HG02884 (cell line): ENCODE data around the gene C1QL2.

Experiments
- ATAC-seq: cut with Tn5 transposase; IDR thresholded peaks from one replicate; pipeline ENCODE4 v1.9.1; 2021; ENCODE audit warnings: mild to moderate bottlenecking, moderate library complexity; ENCODE audit not compliant: unreplicated experiment

Gene C1QL2

DNA sequence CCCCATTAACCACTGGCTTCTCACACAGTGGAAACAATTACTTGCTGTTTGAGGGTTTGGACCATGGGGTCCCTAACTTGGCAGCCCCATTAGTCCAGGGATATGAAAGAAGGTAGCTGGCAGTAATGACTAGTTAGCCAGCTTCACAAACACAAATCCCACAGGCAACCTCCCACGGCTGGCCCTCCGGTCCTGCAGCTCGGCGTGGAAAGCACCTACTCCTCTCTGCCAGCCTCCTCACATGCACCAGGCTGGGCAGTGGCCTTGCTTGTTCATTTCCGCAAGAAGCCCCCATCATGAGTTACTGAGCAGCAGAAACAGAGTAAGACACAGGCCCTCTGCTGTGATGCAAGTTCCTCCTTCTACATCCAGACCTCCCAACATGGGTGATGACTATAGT is 13.7 kb downstream of the C1QL2 start:
- ATAC-seq: no peak

DNA sequence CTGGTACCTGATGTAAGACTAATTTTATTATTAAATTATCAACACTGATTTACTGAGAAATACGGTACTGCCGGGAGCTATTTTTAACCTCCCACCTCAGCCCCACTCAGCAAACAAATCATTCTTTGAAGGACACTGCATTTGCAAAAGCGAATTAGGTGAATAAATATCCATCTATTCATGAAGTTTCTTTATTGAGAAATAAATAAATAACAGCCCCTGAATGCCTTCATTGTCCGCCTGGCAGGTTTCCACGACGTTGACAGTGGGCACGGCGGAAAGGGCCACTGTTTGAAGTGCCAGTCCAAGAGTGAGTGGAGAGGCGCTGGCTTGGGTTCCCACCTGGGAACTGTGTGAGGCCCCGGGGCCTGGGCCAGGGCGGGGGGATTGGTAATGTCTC is 15.7 kb downstream of the C1QL2 start:
- ATAC-seq: no peak

DNA sequence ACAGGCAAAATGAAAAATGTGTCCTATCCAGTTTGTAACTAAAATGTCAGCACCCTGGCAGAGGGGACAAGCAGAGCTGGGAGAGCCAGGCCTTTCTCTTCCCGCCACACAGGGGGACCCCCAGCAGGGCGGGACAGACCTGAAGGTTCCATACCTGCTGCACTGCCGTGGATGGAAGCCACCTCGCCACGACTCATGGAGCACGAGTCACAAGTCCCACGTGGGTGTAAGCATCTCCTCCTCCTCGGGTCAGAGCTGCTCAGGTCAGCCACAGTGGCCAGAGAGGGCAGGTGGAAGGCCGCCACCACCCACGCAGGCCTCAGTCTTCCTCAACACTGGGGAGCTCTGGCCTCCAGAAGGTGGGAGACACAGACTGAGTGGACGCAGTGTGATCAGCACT is 21.0 kb downstream of the C1QL2 start:
- ATAC-seq: no peak

DNA sequence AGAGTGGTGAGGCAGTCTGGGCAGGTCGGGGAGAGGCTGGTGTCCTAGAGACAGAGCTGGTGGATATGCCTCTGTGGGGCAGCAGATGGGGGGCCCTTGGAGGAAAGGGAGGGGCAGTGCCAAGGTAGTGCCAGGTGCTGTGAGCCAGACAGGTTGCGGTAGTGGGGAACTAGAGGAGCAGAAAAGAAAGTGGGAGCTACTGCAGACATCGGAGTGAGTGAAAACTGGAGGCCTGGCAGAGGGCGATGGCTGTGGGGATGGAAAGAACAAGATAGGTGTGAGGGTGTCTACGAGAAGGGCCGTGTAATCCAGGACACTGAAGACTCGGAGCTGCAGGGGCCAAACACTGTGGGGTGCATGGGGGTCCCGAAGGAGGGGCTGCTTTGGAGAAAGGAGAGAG is 21.7 kb downstream of the C1QL2 start:
- no peak for ATAC-seq

DNA sequence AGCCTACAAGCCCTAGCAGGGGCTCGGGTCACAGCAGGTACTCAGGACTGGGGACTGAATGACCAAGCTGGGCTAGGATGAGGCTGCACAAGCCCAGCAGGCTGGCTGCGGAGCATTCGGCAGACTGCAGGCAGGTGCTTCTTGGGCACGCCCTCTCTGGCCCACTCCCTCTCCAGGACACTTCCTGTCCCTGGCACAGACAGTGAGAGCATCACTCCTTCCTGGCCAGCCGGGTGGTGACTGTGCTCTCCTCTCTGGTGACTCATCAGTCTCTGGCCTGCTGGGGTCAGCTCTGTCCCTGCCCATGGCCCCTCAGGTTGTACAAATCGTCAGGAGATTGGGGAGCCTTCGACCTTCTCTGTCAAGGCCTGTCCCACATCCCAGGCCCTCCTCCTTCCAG is 22.5 kb downstream of the C1QL2 start:
- ATAC-seq: no peak

DNA sequence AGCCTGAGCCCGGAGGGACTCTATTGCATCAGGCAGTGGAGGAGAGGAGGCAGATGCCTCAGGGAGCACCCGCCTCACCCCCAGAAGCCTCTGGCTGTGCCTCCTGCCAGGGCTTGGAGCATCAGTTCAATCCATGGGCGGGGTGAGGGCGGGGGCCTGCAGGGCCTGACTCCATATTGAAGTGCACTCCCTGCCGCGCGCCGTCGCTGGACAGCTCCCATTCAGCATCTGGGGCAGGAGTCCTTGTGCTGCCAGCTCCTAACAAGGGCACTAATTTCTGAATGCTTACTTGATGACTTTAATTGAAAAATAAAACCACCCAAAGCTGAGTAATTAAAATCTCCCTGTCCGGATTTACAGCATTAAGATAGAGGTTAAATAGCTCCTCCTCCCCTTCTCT is 23.8 kb downstream of the C1QL2 start:
- ATAC-seq: no peak

DNA sequence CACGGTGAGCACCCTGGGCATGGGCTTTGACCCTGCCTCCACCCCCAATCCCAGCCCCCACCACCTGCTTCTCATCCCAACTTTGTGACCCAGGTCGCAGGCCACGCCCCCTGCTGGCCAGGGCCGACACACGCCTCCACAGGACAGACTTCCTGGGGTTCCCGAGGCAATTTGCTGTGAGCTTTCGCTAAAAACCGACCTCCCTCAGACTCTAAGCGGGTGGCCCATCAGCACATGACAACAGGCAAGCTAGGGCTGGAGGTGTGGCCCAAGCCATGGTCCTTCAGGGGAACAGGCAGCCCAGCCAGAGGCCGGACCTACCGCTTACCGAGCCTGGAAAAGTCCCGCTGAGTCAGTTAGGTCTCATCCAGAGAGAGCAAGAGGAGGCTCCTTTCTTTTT is 31.9 kb downstream of the C1QL2 start:
- no peak for ATAC-seq

DNA sequence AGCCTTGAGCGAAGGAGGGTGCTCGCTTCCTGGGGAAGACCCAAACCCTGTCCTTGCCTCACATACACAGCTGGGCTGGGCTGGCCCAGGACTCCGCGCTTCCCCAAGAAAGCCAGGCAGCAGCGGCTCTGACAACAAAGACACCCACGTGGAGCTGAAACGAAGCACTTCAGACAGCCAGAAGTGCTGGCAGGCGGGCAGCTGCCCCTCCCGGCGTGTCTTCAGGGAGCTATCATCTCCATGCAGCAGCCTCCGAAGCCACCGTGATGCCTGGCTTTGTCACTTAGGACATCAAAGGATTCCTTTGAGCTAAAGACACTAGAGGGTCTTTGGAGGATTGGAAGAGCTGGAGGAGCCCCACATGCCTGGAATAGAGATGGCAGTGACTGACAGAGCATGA is 35.2 kb downstream of the C1QL2 start:
- ATAC-seq: no peak

DNA sequence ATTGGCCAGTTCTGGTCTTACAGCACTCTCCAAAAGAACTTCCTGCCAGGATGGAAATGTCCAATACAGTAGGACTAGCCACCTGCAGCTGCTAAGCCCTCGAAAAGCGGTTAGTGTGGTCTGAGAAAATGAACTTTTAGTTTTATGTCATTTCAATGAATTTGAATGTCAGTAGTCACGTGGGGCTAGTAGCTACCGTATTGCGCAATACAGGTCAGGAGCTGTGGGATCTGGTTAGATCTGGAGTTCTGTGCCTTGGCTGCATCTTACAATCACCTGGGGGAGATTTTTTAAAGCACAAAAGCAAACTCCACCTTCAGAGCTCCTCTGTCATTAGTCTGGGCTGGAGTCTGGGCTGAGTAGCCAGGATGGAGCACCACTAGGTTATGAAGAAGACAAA is 35.9 kb downstream of the C1QL2 start:
- no peak for ATAC-seq

DNA sequence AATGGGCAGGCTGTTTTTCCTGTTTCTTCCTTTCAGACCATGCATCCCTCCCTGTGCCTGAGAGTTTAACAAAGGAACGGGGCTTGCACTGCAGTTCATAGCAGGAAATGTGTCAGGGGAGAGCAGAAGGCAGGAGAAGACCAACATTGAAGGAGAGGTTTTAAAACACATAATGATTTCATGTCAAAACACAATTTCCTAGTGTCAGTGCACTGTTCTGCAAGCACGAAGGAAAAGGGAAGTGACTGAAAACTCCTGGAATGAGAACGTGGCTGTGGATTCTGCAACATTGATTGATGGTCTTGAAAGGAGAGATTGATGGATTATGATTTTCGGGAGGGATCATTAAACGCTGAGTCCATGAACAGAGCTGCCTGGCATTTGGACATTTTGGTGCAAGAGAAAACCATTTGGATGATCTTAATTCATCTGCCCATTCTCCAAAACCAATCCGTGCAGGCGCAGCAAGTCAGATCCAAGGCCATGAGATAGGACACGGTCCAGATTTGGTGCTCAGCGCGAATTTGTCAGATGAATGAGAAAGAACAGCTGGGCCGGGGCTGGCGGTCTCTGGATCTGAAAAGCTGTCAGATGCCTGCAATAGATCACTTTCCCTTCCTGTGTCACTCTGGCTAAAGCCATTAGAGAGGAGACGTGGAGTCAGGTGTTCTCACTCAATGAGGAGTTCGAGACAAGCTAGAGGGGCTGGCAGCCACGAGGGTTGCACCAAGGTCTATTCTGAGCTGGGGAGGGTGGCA is 38.4 kb downstream of the C1QL2 start:
- no peak for ATAC-seq

DNA sequence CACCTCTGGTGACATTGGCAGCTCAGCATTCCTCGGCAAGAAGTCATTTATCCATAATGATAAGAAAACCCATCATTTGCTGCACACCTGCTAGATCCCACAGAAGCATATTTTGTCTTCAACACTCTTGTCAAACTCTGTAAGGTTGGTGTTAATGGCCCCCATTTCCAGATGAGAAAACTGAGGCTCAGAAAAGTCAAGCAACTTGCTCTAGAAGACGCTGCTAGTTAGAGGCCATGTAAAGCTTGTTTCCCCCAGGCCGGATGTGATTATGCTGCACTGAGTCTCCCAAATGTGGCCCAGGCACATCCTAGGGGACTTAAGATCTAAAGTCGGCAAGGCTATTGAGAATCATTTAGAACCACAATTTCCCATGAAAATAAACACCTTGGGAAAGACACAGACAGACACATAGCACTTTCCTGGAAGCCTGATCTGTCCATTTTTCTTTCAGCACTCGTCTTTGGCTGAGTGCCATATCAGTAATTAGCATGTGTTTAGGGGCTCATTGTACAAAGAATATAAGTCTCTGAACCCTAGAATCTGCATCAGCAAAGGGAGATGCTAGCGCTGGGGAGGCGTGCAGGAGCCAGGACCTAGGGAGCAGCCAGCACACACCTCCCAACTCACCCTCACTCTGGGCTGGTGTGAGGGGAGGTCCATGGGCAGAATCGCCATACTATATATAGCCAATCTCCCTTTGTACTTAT is 39.3 kb downstream of the C1QL2 start:
- ATAC-seq: no peak

DNA sequence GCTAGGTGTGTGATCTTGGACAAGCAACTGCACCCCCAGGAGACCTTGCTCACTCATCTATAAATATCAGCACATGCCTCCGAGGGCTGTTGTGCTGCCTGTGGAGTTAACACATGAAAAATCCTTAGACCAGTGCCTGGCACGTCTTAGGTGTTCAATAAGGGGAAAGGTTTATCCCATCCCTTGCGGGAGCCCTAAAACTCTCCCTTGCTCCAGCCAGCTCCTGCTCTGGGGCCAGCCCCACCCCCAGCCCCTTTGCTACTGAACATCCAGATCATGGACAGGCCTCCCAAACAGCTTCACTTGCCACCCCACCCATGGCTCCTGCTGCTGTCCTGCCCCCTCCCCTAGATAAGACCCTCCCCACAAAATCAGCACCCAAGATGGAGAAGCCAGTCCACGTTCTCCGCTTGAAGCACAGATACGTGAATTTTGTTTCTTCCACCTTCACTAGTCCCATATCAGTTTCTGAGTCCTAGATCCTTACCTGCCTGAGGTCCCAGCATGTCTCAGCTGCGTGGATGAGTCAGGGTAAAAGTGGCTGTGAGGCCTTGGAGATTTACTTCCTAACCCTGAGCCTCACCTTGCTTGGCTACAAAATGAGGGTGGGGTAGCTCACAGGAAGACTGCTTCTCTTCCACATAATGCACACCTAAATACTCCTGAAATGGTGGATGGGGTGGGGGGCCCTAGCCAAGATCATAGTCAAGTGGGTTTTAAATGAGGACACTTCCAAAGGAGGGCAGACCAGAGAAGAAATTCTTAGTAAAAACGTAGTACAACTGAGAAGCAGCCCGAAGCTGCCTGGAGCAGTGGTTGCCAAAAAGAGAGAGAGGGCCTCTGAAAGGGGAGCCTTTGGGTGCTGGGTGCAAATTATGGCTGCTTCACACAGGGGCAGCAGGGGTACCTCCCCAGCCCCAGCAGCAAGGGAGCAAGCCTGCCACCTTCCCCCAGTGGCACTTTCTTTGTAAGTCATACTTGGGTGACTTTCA is 40.4 kb downstream of the C1QL2 start:
- ATAC-seq: no peak

DNA sequence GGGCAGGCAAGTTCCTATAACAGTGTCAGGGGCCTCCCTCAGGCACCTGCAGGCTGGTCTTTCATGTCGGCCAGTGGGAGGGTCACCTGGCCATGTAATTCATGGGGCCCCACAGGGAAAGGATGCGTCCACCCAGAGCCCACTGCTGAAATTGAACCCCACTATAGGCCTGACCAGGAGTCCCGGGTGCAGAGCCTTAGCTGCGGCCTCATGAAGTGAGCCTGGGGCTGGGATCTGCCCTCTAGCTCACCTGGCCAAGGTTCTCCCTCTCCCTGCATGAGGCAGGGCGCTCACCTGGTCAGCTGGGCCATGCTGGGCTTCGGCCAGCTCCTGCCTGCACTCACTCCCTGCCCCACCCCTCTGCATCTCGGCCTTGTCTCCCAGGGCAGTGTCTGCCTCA is 41.1 kb downstream of the C1QL2 start:
- ATAC-seq: no peak

DNA sequence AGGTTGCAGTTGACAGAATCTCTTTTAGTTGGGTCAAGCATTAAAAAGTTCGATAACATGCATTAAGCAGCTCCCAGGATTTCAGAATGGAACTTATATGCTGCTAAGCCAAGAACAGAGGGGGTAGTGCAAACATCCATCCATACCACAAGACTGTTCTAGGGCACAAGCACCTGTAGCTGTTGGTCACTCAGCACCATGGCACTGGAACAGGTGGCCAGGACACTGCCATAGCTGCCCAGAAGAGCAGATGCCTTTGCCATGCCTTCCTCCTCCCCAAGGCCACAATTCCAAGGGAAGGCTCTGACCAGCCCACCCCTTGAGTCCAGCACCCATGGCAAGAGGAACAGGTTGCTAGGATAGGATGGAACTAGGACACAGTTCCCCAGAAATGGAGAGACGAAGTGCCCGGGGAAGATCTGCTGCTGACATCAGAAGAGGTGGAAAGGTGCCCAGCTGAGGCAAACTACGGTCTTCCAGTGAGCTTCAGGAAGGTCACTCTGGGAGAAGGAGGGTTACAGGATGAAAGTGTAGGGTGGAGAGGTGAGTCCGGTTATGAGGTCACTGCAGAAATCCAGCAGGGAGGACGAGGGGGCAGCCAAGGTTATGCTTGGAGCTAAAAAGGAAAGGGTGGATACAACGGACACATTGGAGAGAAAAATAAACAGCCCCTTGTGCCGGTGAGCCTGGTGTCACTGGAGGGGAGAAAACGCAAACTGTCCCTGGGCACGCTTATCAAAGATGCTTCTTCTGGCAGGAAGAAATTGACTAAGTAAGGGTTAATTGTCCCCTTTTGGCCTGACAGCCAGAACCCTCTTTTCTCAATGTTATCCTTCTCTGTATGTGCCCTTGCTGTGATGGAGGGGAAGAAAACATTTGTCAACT is 41.9 kb downstream of the C1QL2 start:
- ATAC-seq: no peak

DNA sequence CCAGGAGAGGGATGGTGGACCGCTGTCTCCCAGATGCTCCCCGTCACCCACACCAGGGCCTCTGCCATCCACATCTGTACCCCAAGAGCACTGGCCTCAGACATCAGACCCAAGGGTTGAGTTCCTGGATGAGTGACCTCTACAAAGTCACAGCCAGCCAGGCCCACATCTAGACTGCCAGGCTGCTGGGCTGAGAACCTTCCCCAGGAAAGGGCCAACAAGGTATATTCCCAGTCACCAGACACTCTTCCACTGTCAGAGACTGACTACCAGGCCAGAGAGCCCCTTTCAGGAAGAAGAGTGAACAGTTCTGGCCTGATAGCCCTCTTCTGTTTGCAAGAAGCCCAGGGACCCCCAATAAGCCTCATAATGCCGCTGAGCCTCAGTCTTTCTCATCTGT is 44.3 kb downstream of the C1QL2 start:
- ATAC-seq: no peak

DNA sequence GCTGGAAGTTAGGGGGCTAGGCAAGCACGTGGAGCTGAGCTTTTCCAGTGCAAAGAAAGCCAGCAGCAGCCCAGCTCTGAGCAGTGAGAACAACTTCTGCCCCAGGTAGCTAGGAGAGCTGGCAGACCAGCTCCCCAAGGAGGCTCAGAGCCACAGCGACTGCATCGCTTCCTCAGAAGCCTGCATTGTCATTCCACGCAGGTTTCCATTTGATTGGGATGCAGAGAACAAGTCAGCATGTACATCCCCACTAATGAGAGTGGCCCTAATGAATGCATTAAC is 45.1 kb downstream of the C1QL2 start:
- no peak for ATAC-seq

DNA sequence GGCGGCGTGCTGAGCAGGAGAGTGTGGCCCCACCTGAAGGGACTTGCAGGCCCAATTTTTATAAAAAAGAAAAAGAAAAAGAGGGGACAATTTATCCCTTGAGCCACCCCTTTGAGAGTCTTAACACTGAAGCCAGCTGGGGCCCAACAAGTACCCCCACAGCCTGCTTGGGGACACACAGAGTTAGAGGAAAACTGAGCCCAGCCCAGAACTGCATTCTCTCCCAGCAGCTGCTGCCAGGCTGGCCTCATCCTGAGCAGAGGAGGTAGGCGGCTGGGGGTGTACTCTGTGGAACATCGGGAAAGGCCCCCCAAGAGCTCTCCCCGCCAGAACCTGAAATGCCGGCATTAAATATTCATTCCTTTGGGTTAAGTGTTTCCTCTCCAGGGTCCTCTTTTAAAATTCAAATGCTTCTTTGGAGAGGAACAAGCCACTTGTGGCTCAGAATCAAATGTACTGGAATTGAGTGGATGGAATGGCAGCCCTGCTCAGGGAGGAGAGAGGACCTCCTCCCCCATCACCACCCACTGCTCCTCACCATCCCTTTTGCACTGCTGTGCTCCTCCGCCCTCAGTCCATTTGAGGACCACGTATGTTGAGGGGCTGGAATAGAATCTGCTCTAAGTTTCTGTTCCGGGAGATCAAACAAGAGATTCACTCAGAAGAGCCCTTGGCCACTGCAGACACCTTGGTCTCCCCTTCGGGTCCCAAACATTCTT is 45.6 kb downstream of the C1QL2 start:
- ATAC-seq: no peak

DNA sequence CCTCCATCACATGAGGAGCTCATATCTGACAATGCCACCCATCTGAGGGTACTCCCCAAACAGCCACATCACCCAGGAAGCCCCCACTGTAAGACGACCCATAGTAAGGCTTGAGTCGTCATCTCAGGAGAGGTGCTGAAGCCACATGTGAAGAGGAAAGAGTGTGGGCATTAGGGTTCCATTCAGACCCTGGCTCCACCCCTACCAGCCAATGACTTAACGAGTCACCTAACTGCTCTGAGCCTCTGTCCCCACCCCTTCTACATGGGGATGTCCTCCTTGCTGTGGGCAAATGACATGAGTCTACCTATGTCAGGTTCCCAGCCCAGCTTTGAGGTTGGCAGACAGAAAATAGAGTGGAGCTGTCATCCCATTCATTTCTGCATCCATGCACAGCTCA is 46.3 kb downstream of the C1QL2 start:
- ATAC-seq: no peak

DNA sequence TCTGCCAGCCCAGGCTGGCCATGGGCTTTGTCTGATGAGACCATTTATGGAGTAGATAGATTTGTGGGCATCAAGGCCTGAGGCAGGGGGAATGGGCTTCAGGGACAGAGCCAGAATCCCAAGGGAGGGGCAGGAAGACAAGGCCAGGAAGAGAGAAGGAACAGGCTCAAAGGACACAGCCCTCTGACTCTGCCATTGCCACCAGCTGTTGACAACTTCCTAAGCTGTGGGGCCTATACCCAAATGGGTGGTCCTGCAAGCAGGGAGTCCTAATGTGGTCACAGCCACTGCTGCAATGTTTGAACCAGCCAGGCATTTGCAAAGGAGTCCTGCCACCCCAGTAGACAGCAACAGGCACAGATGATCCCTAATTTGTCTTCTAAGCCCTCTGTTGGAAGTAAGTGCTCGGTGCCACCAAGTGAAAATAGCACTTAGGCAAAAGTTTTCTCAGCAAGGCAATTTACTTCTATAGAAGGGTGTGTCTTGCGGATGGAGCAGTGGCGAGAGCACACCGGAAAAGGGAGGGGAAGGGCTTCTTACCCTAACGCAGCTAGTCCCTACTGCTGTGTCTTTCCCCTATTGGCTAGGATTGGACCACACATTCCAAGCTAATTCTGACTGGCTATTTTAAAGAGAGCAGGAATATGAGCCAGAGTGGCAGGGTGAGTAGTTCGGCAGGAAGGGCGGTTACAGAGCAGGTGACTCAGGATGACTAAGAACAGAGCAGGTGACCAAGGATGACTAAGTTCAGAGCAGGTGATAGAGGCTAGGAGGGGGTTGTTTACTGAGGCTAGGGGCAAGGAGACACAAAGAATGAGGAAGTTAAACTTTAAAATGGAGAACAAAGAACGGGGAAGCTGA is 47.2 kb downstream of the C1QL2 start:
- no peak for ATAC-seq
